ENCODE measurements around the gene ASTN2. TPM values are rescaled to one million over a fixed set of nuclear protein-coding genes. Genes with fewer than 3 reads are reported as not detected.

Gene ASTN2
- total and polyA plus RNA-seq, 12 donors: 1.9 to 11.1 (median 4.0) TPM

- Histone ChIP-seq H3K9me3 (no peaks in the 10 kb centered on the region), H3K36me3 (peaks cover 0 to 7% (median 0%) of the 10 kb centered on the region in 9 donors), H3K27ac (peak overlapping the region in 2 of 10 donors; percentile 21 to 46), H3K27me3 (no peaks in the 10 kb centered on the region), H3K4me1 (peaks cover 0 to 12% (median 0%) of the 10 kb centered on the region in 9 donors), H3K4me3 (no peak overlapping the region)
- DNase-seq (no peak), ATAC-seq (no peak)
- TF ChIP-seq CTCF (IDR thresholded peaks at IDR 0.05): no peak
- 70 to 75% methylated on average over 8 of the region's 8 CpGs for WGBS, 2 donors
- intact Hi-C loops (cut with DNase I): no loop called here
Observed at GRCh38 chr9:116483622-116484491, 931.0 kb downstream of the ASTN2 start.

- Histone ChIP-seq H3K9me3 (no peaks in the 10 kb centered on the region), H3K4me3 (no peak overlapping the region), H3K36me3 (peaks cover 0 to 7% (median 0%) of the 10 kb centered on the region in 9 donors), H3K27me3 (no peaks in the 10 kb centered on the region), H3K27ac (peak overlapping the region in 2 of 10 donors; percentile 12 to 15), H3K4me1 (peaks cover 0 to 12% (median 0%) of the 10 kb centered on the region in 9 donors)
- WGBS, 2 donors: 32 to 63% methylated on average over 1 of the region's 1 CpG
- DNase-seq (peak in 1 of 2 donors; percentile 29), ATAC-seq (peak in 6 of 8 donors; percentile 39 to 85 (median 58))
- no peak for TF ChIP-seq CTCF (IDR thresholded peaks at IDR 0.05)
- intact Hi-C loops (cut with DNase I): no loop called here
Observed at GRCh38 chr9:116482740-116483139, 932.1 kb downstream of the ASTN2 start.

- intact Hi-C loops (cut with DNase I): no loop called here
- WGBS, 2 donors: 93 to 95% methylated on average over 4 of the region's 4 CpGs
- H3K4me3 ChIP-seq: no peak overlapping the region
Observed at GRCh38 chr9:116480700-116481099, 934.2 kb downstream of the ASTN2 start.

GRCh38 chr9:116479967-116480366 lies 934.9 kb downstream of the ASTN2 start:
- intact Hi-C loops (cut with DNase I): no loop called here
- Histone ChIP-seq H3K4me1 (peaks cover 0 to 26% (median 7%) of the 10 kb centered on the region in 9 donors), H3K4me3 (no peak overlapping the region), H3K9me3 (no peaks in the 10 kb centered on the region), H3K27ac (no peak overlapping the region), H3K27me3 (no peaks in the 10 kb centered on the region), H3K36me3 (no peaks in the 10 kb centered on the region)
- ATAC-seq (no peak), DNase-seq (no peak)
- no peak for TF ChIP-seq CTCF (IDR thresholded peaks at IDR 0.05)

More at GRCh38 chr9:116480700-116481099, 934.2 kb downstream of the ASTN2 start:
- DNase-seq: no peak
- no peaks in the 10 kb centered on the region for H3K9me3 ChIP-seq
- no peak overlapping the region for H3K27ac ChIP-seq
- H3K36me3 ChIP-seq: peaks cover 0 to 2% (median 0%) of the 10 kb centered on the region in 9 donors
- no peak for TF ChIP-seq CTCF (IDR thresholded peaks at IDR 0.05)
- no peaks in the 10 kb centered on the region for H3K27me3 ChIP-seq
- ATAC-seq: no peak
- H3K4me1 ChIP-seq: peaks cover 0 to 26% (median 7%) of the 10 kb centered on the region in 9 donors
